Measurements from ENCODE around the gene SWI5.

Gene SWI5

GRCh38 chr9:128252317-128253139 is 23.5 kb upstream of the SWI5 start:
- no peak for DNase-seq (ENCODE audit: low read depth in 3 of 3)

GRCh38 chr9:128253140-128253990 is 22.7 kb upstream of the SWI5 start:
- no peak for DNase-seq (ENCODE audit: low read depth in 3 of 3)

- no peak for DNase-seq (ENCODE audit: low read depth in 3 of 3)
Observed at GRCh38 chr9:128253991-128254346, 22.1 kb upstream of the SWI5 start.

- DNase-seq (ENCODE audit: low read depth in 3 of 3) = no peak
Observed at GRCh38 chr9:128254362-128254761, 21.7 kb upstream of the SWI5 start.

- peak; percentile 20 to 33 (median 24) for DNase-seq (ENCODE audit: low read depth in 3 of 3)
Observed at GRCh38 chr9:128254855-128255759, 21.0 kb upstream of the SWI5 start.

- DNase-seq (ENCODE audit: low read depth in 3 of 3) = no peak
Observed at GRCh38 chr9:128257086-128257825, 18.8 kb upstream of the SWI5 start.

- DNase-seq (ENCODE audit: low read depth in 3 of 3) = no peak
Observed at GRCh38 chr9:128257907-128258306, 18.2 kb upstream of the SWI5 start.

- DNase-seq (ENCODE audit: low read depth in 3 of 3) = no peak
Observed at GRCh38 chr9:128258326-128258725, 17.8 kb upstream of the SWI5 start.

- DNase-seq (ENCODE audit: low read depth in 3 of 3) = no peak
Observed at GRCh38 chr9:128259156-128259555, 16.9 kb upstream of the SWI5 start.

- DNase-seq (ENCODE audit: low read depth in 3 of 3) = no peak
Observed at GRCh38 chr9:128260340-128260739, 15.7 kb upstream of the SWI5 start.

- DNase-seq (ENCODE audit: low read depth in 3 of 3) = no peak
Observed at GRCh38 chr9:128262687-128263086, 13.4 kb upstream of the SWI5 start.

- no peak for DNase-seq (ENCODE audit: low read depth in 3 of 3)
Observed at GRCh38 chr9:128265348-128265847, 10.7 kb upstream of the SWI5 start.

- no peak for DNase-seq (ENCODE audit: low read depth in 3 of 3)
Observed at GRCh38 chr9:128266868-128267590, 9.0 kb upstream of the SWI5 start.

- no peak for DNase-seq (ENCODE audit: low read depth in 3 of 3)
Observed at GRCh38 chr9:128271112-128271511, 5.0 kb upstream of the SWI5 start.

GRCh38 chr9:128271512-128271911 is 4.6 kb upstream of the SWI5 start:
- no peak for DNase-seq (ENCODE audit: low read depth in 3 of 3)

GRCh38 chr9:128274245-128274644 is 1.8 kb upstream of the SWI5 start:
- no peak for DNase-seq (ENCODE audit: low read depth in 3 of 3)

- DNase-seq (ENCODE audit: low read depth in 3 of 3) = peak in 1 of 3 experiments; percentile 19
Observed at GRCh38 chr9:128275198-128276007, 673 bp upstream of the SWI5 start, which contains the start of gene GOLGA2. Gene GOLGA2 (minus strand): TSS chr9:128276007. CDS start chr9:128275976, 31 bp downstream.

GRCh38 chr9:128276574-128277270 is 646 bp downstream of the SWI5 start:
- DNase-seq (ENCODE audit: low read depth in 3 of 3) = no peak
